ENCODE measurements around the gene RASGRF1.

GRCh38 chr15:78990278-78990677, 100.3 kb downstream of the RASGRF1 start:
- TF ChIP-seq TRIM28 (IDR thresholded peaks at IDR 0.05; ENCODE audit: borderline replicate concordance, low read length): no peak
- TF ChIP-seq SP3 (tag by site-specific recombination; IDR thresholded peaks at IDR 0.05): no peak
- TF ChIP-seq, protein P1, sequence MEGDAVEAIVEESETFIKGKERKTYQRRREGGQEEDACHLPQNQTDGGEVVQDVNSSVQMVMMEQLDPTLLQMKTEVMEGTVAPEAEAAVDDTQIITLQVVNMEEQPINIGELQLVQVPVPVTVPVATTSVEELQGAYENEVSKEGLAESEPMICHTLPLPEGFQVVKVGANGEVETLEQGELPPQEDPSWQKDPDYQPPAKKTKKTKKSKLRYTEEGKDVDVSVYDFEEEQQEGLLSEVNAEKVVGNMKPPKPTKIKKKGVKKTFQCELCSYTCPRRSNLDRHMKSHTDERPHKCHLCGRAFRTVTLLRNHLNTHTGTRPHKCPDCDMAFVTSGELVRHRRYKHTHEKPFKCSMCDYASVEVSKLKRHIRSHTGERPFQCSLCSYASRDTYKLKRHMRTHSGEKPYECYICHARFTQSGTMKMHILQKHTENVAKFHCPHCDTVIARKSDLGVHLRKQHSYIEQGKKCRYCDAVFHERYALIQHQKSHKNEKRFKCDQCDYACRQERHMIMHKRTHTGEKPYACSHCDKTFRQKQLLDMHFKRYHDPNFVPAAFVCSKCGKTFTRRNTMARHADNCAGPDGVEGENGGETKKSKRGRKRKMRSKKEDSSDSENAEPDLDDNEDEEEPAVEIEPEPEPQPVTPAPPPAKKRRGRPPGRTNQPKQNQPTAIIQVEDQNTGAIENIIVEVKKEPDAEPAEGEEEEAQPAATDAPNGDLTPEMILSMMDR (tag by site-specific recombination; IDR thresholded peaks at IDR 0.05): no peak

Measured in HEK293 (cell line).